Neuron (in vitro differentiated cells): ENCODE measurements around the gene HINT1.
"Not testable (repeated sequence)": the region's sequence is repeated elsewhere in the genome, so short reads cannot be mapped to it uniquely, and the experiment has no call there.

ENCODE experiments used
- H2AFZ ChIP-seq: one replicate; pipeline ENCODE4 v1.6.1; 2013; ENCODE audit warnings: low read depth, mild to moderate bottlenecking, inconsistent platforms, low read length, moderate library complexity
- H3K27me3 ChIP-seq: one replicate; pipeline ENCODE4 v1.6.1; 2013; ENCODE audit warnings: low read length; ENCODE audit not compliant: insufficient read depth
- H3K36me3 ChIP-seq: one replicate; pipeline ENCODE4 v1.6.1; 2013; ENCODE audit warnings: low read length; ENCODE audit not compliant: insufficient read depth
- H3K4me1 ChIP-seq: one replicate; pipeline ENCODE4 v1.6.1; 2013; ENCODE audit warnings: low read length; ENCODE audit not compliant: insufficient read depth
- H3K4me3 ChIP-seq: 2 replicates; pipeline ENCODE4 v1.5.1; 2013; ENCODE audit warnings: mild to moderate bottlenecking, low read length, moderate library complexity
- H3K9me3 ChIP-seq: one replicate; pipeline ENCODE4 v1.6.1; 2013; ENCODE audit warnings: low read length

HINT1 gene

GRCh38 chr5:131195696-131196095 is 30.6 kb upstream of the HINT1 start:
- H3K9me3 ChIP-seq, result no peaks in the 10 kb centered on the region
- no peaks in the 10 kb centered on the region for H3K36me3 ChIP-seq
- no peaks in the 10 kb centered on the region for H3K27me3 ChIP-seq
- peaks cover 2% of the 10 kb centered on the region for H3K4me1 ChIP-seq
- no peak overlapping the region for H2AFZ ChIP-seq
- H3K4me3 ChIP-seq, result no peak overlapping the region

GRCh38 chr5:131194725-131195124 is 29.7 kb upstream of the HINT1 start:
- H3K4me1 ChIP-seq, result peaks cover 2% of the 10 kb centered on the region
- H3K4me3 ChIP-seq, result no peak overlapping the region
- H3K9me3 ChIP-seq, result no peaks in the 10 kb centered on the region
- no peaks in the 10 kb centered on the region for H3K27me3 ChIP-seq
- H2AFZ ChIP-seq, result no peak overlapping the region
- H3K36me3 ChIP-seq, result no peaks in the 10 kb centered on the region

GRCh38 chr5:131193897-131194296 is 28.8 kb upstream of the HINT1 start:
- H3K4me1 ChIP-seq, H3K27me3 ChIP-seq, H3K36me3 ChIP-seq, H3K4me3 ChIP-seq, H2AFZ ChIP-seq, H3K9me3 ChIP-seq: not testable (repeated sequence)

GRCh38 chr5:131193106-131193505 is 28.1 kb upstream of the HINT1 start:
- Histone ChIP-seq H2AFZ (no peak overlapping the region), H3K4me3 (no peak overlapping the region), H3K36me3 (no peaks in the 10 kb centered on the region), H3K4me1 (peaks cover 2% of the 10 kb centered on the region), H3K9me3 (no peaks in the 10 kb centered on the region), H3K27me3 (no peaks in the 10 kb centered on the region)

GRCh38 chr5:131186561-131187256 is 21.7 kb upstream of the HINT1 start:
- peaks cover 3% of the 10 kb centered on the region for H3K36me3 ChIP-seq
- H2AFZ ChIP-seq, result no peak overlapping the region
- no peak overlapping the region for H3K4me3 ChIP-seq
- no peaks in the 10 kb centered on the region for H3K9me3 ChIP-seq
- no peaks in the 10 kb centered on the region for H3K27me3 ChIP-seq
- H3K4me1 ChIP-seq, result no peaks in the 10 kb centered on the region

GRCh38 chr5:131185523-131186104 is 20.6 kb upstream of the HINT1 start:
- Histone ChIP-seq H3K4me3 (no peak overlapping the region), H3K27me3 (no peaks in the 10 kb centered on the region), H3K9me3 (no peaks in the 10 kb centered on the region)

GRCh38 chr5:131182839-131183238 is 17.8 kb upstream of the HINT1 start:
- Histone ChIP-seq H3K27me3 (no peaks in the 10 kb centered on the region), H3K36me3 (peaks cover 1% of the 10 kb centered on the region), H3K4me3 (no peak overlapping the region), H3K9me3 (no peaks in the 10 kb centered on the region), H2AFZ (no peak overlapping the region), H3K4me1 (no peaks in the 10 kb centered on the region)

More at GRCh38 chr5:131185523-131186104, 20.6 kb upstream of the HINT1 start:
- Histone ChIP-seq H2AFZ (no peak overlapping the region), H3K4me1 (no peaks in the 10 kb centered on the region), H3K36me3 (peaks cover 3% of the 10 kb centered on the region)

GRCh38 chr5:131180407-131180806 is 15.4 kb upstream of the HINT1 start:
- no peaks in the 10 kb centered on the region for H3K27me3 ChIP-seq
- H3K36me3 ChIP-seq, result no peaks in the 10 kb centered on the region
- H3K9me3 ChIP-seq, result no peaks in the 10 kb centered on the region
- H3K4me3 ChIP-seq, result no peak overlapping the region
- no peak overlapping the region for H2AFZ ChIP-seq
- no peaks in the 10 kb centered on the region for H3K4me1 ChIP-seq

- H3K4me3 ChIP-seq, result peak overlapping the region; percentile 70
- H3K36me3 ChIP-seq, result no peaks in the 10 kb centered on the region
- H3K4me1 ChIP-seq, result peaks cover 8% of the 10 kb centered on the region
- H3K9me3 ChIP-seq, result no peaks in the 10 kb centered on the region
- H2AFZ ChIP-seq, result peak overlapping the region; percentile 58
- no peaks in the 10 kb centered on the region for H3K27me3 ChIP-seq
These were observed 6.3 kb upstream of the HINT1 start for GRCh38 chr5:131171276-131171810.

GRCh38 chr5:131170540-131171275 is 5.7 kb upstream of the HINT1 start, which contains the start of gene LYRM7:
Gene LYRM7 (plus strand): TSS chr5:131170944. CDS start chr5:131171021, 77 bp downstream.
- no peaks in the 10 kb centered on the region for H3K36me3 ChIP-seq
- peaks cover 9% of the 10 kb centered on the region for H3K4me1 ChIP-seq
- no peaks in the 10 kb centered on the region for H3K27me3 ChIP-seq
- peak within 1 kb of the TSS; percentile 70 for H3K4me3 ChIP-seq
- H2AFZ ChIP-seq, result peak within 1 kb of the TSS; percentile 65
- H3K9me3 ChIP-seq, result no peaks in the 10 kb centered on the region

- Histone ChIP-seq H3K4me3 (peak overlapping the region; percentile 70), H2AFZ (peak overlapping the region; percentile 65), H3K36me3 (no peaks in the 10 kb centered on the region), H3K4me1 (peaks cover 13% of the 10 kb centered on the region), H3K9me3 (no peaks in the 10 kb centered on the region), H3K27me3 (no peaks in the 10 kb centered on the region)
These were observed 4.9 kb upstream of the HINT1 start for GRCh38 chr5:131169810-131170539.

GRCh38 chr5:131167615-131168014 is 2.6 kb upstream of the HINT1 start:
- Histone ChIP-seq H3K4me1 (peaks cover 18% of the 10 kb centered on the region), H3K4me3 (no peak overlapping the region), H3K9me3 (no peaks in the 10 kb centered on the region), H2AFZ (no peak overlapping the region), H3K27me3 (no peaks in the 10 kb centered on the region), H3K36me3 (peaks cover 1% of the 10 kb centered on the region)
